Uterus (tissue), 2 donors: ENCODE measurements around the gene ZNF853.

ENCODE experiments used
- POLR2A ChIP-seq, 2 donors: fragments of 450-650 bp; IDR thresholded peaks; one replicate each; pipeline ENCODE4 v1.6.1; 2016; ENCODE audit warnings: antibody characterized with exemption in 2 of 2, mild to moderate bottlenecking in 1 of 2, moderate library complexity in 1 of 2
- TF ChIP-seq, protein P1 (sequence below), 4 experiments: fragments of 200-600 bp in 2 of 4; fragments of 450-650 bp in 2 of 4; sonication (generic) in 2 of 4; IDR thresholded peaks; one replicate each; pipeline ENCODE4 v1.5.1; 2016 to 2019; ENCODE audit warnings: antibody characterized with exemption in 4 of 4, mild to moderate bottlenecking in 2 of 4, moderate library complexity in 1 of 4

GRCh38 chr7:6579446-6579845, 36.0 kb upstream of the ZNF853 start:
- TF ChIP-seq, protein P1, sequence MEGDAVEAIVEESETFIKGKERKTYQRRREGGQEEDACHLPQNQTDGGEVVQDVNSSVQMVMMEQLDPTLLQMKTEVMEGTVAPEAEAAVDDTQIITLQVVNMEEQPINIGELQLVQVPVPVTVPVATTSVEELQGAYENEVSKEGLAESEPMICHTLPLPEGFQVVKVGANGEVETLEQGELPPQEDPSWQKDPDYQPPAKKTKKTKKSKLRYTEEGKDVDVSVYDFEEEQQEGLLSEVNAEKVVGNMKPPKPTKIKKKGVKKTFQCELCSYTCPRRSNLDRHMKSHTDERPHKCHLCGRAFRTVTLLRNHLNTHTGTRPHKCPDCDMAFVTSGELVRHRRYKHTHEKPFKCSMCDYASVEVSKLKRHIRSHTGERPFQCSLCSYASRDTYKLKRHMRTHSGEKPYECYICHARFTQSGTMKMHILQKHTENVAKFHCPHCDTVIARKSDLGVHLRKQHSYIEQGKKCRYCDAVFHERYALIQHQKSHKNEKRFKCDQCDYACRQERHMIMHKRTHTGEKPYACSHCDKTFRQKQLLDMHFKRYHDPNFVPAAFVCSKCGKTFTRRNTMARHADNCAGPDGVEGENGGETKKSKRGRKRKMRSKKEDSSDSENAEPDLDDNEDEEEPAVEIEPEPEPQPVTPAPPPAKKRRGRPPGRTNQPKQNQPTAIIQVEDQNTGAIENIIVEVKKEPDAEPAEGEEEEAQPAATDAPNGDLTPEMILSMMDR (IDR thresholded peaks at IDR 0.05) = no peak
- TF ChIP-seq POLR2A (IDR thresholded peaks at IDR 0.05) = no peak
